Right lobe of liver (tissue), 6 donors: ENCODE results near the gene TLR10. TPM values are rescaled to one million over a fixed set of nuclear protein-coding genes. Genes with fewer than 3 reads are reported as not detected.

Experiments used
- ATAC-seq, 4 donors: fragments of 200-7000 bp; cut with Tn5 transposase; one replicate each; pipeline ENCODE4 v1.9.1; 2020; ENCODE audit warnings: mild to moderate bottlenecking in 4 of 4, moderate library complexity in 4 of 4
- DNase-seq, 3 donors: peaks; one replicate each; pipeline ENCODE4 v3.0.0-alpha.2; 2020
- H3K27ac ChIP-seq, 3 donors: fragments of 200-600 bp; one replicate each; pipeline ENCODE4 v1.8.0; 2022
- H3K27me3 ChIP-seq, 2 donors: fragments of 200-600 bp; one replicate each; pipeline ENCODE4 v1.8.0; 2022
- H3K36me3 ChIP-seq, 4 donors: fragments of 200-600 bp; sonication (generic) in 1 of 4; one replicate each; pipeline versions ENCODE4 v1.5.1 to v1.8.0; 2017 to 2022; ENCODE audit warnings: control low read depth in 1 of 4
- H3K4me1 ChIP-seq, 4 donors: fragments of 200-600 bp; sonication (generic) in 1 of 4; one replicate each; pipeline versions ENCODE4 v1.5.1 to v1.8.0; 2017 to 2022; ENCODE audit warnings: control low read depth in 1 of 4
- H3K4me3 ChIP-seq, 3 donors: fragments of 200-600 bp; one replicate each; pipeline ENCODE4 v1.8.0; 2022
- H3K9me3 ChIP-seq, 4 donors: fragments of 200-600 bp; sonication (generic) in 1 of 4; one replicate each; pipeline versions ENCODE4 v1.5.1 to v1.8.0; 2017 to 2022; ENCODE audit warnings: control low read depth in 1 of 4
- CTCF ChIP-seq, 4 donors: fragments of 200-600 bp in 3 of 4; fragments of 450-650 bp in 1 of 4; IDR thresholded peaks; one replicate each; pipeline versions ENCODE4 v1.5.1 to v1.8.0; 2016 to 2022; ENCODE audit warnings: antibody characterized with exemption in 4 of 4, mild to moderate bottlenecking in 2 of 4
- POLR2A ChIP-seq: fragments of 450-650 bp; IDR thresholded peaks from one replicate; pipeline ENCODE4 v1.6.1; 2017; ENCODE audit warnings: antibody characterized with exemption, mild to moderate bottlenecking
- WGBS: methylation state at CpG from one replicate; pipeline ENCODE4 v1.1.6; 2018; ENCODE audit warnings: low coverage, low lambda C conversion rate; ENCODE audit not compliant: insufficient coverage; ENCODE audit errors: missing lambda C conversion rate; 5-methylcytosine and 5-hydroxymethylcytosine counted together
- intact Hi-C, 2 donors: fragments of 100-400 bp; cut with DNase I; formaldehyde crosslinking; loops; one replicate each; pipeline versions ENCODE4 v1.11.2 to v1.14.1; 2022
- total RNA-seq, 6 experiments: library from RNA; depleted of rRNA in 2 of 6; stranded (reverse); fragments of >200 nt in 2 of 6; fragmentation: NEBNext Ultra II Directional in 3 of 6; extraction: Animal tissue kit (Norgen Biotek cat#: 25700) in 3 of 6; gene quantifications; one replicate each; pipeline versions ENCODE4 v1.1.0 to v1.2.4, GENCODE V29; 2016 to 2023
- donor health status: DM: no; HTN: yes; CAD: no.
- donor health status: DM: no; HTN: no; CAD: no.
- donor health status: DM: no; HTN: no; CAD: no.
- donor health status: DM: no; HTN: yes; CAD: no.
- donor health status: DM: no; HTN: yes; CAD: no.

The TLR10 gene
- total RNA-seq, 6 experiments from 2014 or later, result 0.16 to 0.68 (median 0.39) TPM; not detected in 2

GRCh38 chr4:38740303-38740702 lies 42.5 kb downstream of the TLR10 start:
- H3K4me1 ChIP-seq, result no peaks in the 10 kb centered on the region
- TF ChIP-seq POLR2A (no peak), CTCF (IDR thresholded peaks at IDR 0.05) (no peak)
- H3K9me3 ChIP-seq, result no peaks in the 10 kb centered on the region
- no peaks in the 10 kb centered on the region for H3K36me3 ChIP-seq
- DNase-seq (no peak), ATAC-seq (no peak)
- no peak overlapping the region for H3K4me3 ChIP-seq
- no peaks in the 10 kb centered on the region for H3K27me3 ChIP-seq
- H3K27ac ChIP-seq, result no peak overlapping the region
- 80% methylated on average over 2 of the region's 2 CpGs for WGBS
- intact Hi-C loops, result no loop called here

- H3K4me1 ChIP-seq, result no peaks in the 10 kb centered on the region
- no peak overlapping the region for H3K27ac ChIP-seq
- H3K27me3 ChIP-seq, result no peaks in the 10 kb centered on the region
- ATAC-seq (no peak), DNase-seq (no peak)
- 95% methylated on average over 6 of the region's 6 CpGs for WGBS
- intact Hi-C loops, result loop anchor here in 1 of 2 donors (10.0 kb wide), 2 partner anchors 534 to 684 kb away; no protein-coding TSS in a partner anchor
- no peaks in the 10 kb centered on the region for H3K9me3 ChIP-seq
- H3K4me3 ChIP-seq, result no peak overlapping the region
- H3K36me3 ChIP-seq, result no peaks in the 10 kb centered on the region
- no peak for TF ChIP-seq CTCF (IDR thresholded peaks at IDR 0.05)
- no peak for TF ChIP-seq POLR2A
Observed at GRCh38 chr4:38738940-38739803, 43.6 kb downstream of the TLR10 start.

GRCh38 chr4:38735870-38736269 lies 46.9 kb downstream of the TLR10 start:
- ATAC-seq, result no peak
- TF ChIP-seq CTCF (IDR thresholded peaks at IDR 0.05) (no peak), POLR2A (no peak)
- DNase-seq, result no peak
- H3K27me3 ChIP-seq, result no peaks in the 10 kb centered on the region
- 86% methylated on average over 3 of the region's 3 CpGs for WGBS
- H3K36me3 ChIP-seq, result no peaks in the 10 kb centered on the region
- H3K4me1 ChIP-seq, result no peaks in the 10 kb centered on the region
- no peaks in the 10 kb centered on the region for H3K9me3 ChIP-seq
- H3K27ac ChIP-seq, result no peak overlapping the region
- intact Hi-C loops, result loop anchor here in 1 of 2 donors (10.0 kb wide), 2 partner anchors 531 to 681 kb away; no protein-coding TSS in a partner anchor
- no peak overlapping the region for H3K4me3 ChIP-seq

GRCh38 chr4:38734911-38735310 lies 47.9 kb downstream of the TLR10 start:
- no peak for TF ChIP-seq POLR2A
- no peak for TF ChIP-seq CTCF (IDR thresholded peaks at IDR 0.05)
- intact Hi-C loops, result loop anchor here in 1 of 2 donors (10.0 kb wide), 2 partner anchors 530 to 680 kb away; no protein-coding TSS in a partner anchor
- no peaks in the 10 kb centered on the region for H3K36me3 ChIP-seq
- ATAC-seq (no peak), DNase-seq (no peak)
- WGBS, result 85% methylated on average over 2 of the region's 2 CpGs
- no peaks in the 10 kb centered on the region for H3K9me3 ChIP-seq
- H3K27ac ChIP-seq, result no peak overlapping the region
- H3K4me3 ChIP-seq, result no peak overlapping the region
- no peaks in the 10 kb centered on the region for H3K27me3 ChIP-seq
- H3K4me1 ChIP-seq, result no peaks in the 10 kb centered on the region
